ENCODE results near the gene CECR2. TPM values are rescaled to one million over a fixed set of nuclear protein-coding genes. Genes with fewer than 3 reads are reported as not detected.

Gene CECR2
- total RNA-seq, 1 experiment from 2014 or later = 154 TPM

DNA sequence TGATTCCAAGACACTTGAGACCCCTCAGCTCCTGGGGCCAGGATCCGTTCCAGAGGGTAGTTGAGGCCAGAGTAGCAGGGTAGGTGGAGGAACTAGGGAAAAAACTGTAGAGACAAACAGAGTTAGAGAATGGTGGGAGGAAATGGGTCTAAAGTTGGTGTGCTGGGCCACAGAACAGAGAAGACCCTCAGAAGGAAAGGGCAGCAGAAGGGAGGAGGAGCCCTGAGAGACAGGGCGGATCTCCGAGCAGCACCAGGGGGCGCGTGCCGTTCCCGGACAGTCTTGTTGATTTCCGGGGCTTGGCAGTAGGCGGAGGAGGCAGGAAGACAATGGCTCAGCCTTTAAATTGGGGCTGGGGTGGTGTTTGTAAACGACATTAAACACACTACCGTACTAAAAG is 2.4 kb upstream of the CECR2 start:
- Histone ChIP-seq H4K20me1 (ENCODE audit: control insufficient read depth, insufficient read depth, insufficient read length) (no peaks in the 10 kb centered on the region), H3T11ph (ENCODE audit: low read length) (no peak overlapping the region), H3K9me3 (ENCODE audit: control insufficient read depth, low read depth, low read length) (no peaks in the 10 kb centered on the region), H3K27ac (ENCODE audit: insufficient read length, low read depth, low read length) (peak overlapping the region; percentile 71), H3K79me2 (ENCODE audit: insufficient read depth, low read length) (peaks cover 15% of the 10 kb centered on the region; the same call in 1 of the 2 replicates), H2BK120ac (ENCODE audit: low read depth, low read length, poor library complexity, severe bottlenecking) (no peak overlapping the region), H2BK15ac (ENCODE audit: low read depth, low read length) (no peak overlapping the region), H2AFZ (ENCODE audit: low read length) (no peak overlapping the region), H2BK5ac (ENCODE audit: insufficient read length, low read length) (no peak overlapping the region), H3K27me3 (ENCODE audit: insufficient read depth, low read length) (no peaks in the 10 kb centered on the region), H4K5ac (ENCODE audit: insufficient read length, low read depth, low read length) (no peak overlapping the region), H4K8ac (replicated peaks; ENCODE audit: insufficient read length, low read depth, low read length) (no peak overlapping the region), H3K23me2 (ENCODE audit: insufficient read length, low read depth, low read length, poor library complexity, severe bottlenecking) (peaks cover 22% of the 10 kb centered on the region), H3K9ac (ENCODE audit: extremely low read depth, insufficient read length, low read length) (no peak overlapping the region), H3K4ac (ENCODE audit: low read depth, low read length) (no peak overlapping the region), H3K14ac (ENCODE audit: insufficient read depth, low read length) (no peak overlapping the region), H3K23ac (ENCODE audit: insufficient read length, low read depth, low read length) (no peak overlapping the region), H2BK20ac (ENCODE audit: low read depth, low read length, poor library complexity, severe bottlenecking) (no peak overlapping the region), H2BK12ac (ENCODE audit: insufficient read length, low read depth, low read length) (no peak overlapping the region), H3K4me2 (ENCODE audit: insufficient read depth, insufficient read length, low read length) (peak overlapping the region; percentile 98), H3K4me1 (ENCODE audit: insufficient read depth, low read length) (no peaks in the 10 kb centered on the region; the same call in 1 of the 2 replicates), H3K18ac (ENCODE audit: insufficient read length, low read depth, low read length) (no peak overlapping the region), H3K56ac (ENCODE audit: insufficient read length, low read depth, low read length) (no peak overlapping the region), H3K79me1 (ENCODE audit: insufficient read depth, low read depth, low read length, poor library complexity, severe bottlenecking) (no peaks in the 10 kb centered on the region), H4K91ac (ENCODE audit: insufficient read length, low read depth, low read length) (no peak overlapping the region), H2AK5ac (ENCODE audit: insufficient read length, low read length) (no peak overlapping the region)
- no peaks in the 10 kb centered on the region; a peak in 1 of 5 replicates for H3K9me3 Mint-ChIP-seq
- H3K36me3 Mint-ChIP-seq (ENCODE audit: insufficient read depth in 1 of 3, low read depth in 3 of 3) = no peaks in the 10 kb centered on the region; a peak in 1 of 7 replicates
- DNase-seq = peak; percentile 85
- H3K27me3 Mint-ChIP-seq (ENCODE audit: low read depth) = no peaks in the 10 kb centered on the region
- H3K27ac Mint-ChIP-seq = peak overlapping the region; percentile 73 to 99 (median 94); a peak in 6 of 7 replicates
- TF ChIP-seq, protein P1, sequence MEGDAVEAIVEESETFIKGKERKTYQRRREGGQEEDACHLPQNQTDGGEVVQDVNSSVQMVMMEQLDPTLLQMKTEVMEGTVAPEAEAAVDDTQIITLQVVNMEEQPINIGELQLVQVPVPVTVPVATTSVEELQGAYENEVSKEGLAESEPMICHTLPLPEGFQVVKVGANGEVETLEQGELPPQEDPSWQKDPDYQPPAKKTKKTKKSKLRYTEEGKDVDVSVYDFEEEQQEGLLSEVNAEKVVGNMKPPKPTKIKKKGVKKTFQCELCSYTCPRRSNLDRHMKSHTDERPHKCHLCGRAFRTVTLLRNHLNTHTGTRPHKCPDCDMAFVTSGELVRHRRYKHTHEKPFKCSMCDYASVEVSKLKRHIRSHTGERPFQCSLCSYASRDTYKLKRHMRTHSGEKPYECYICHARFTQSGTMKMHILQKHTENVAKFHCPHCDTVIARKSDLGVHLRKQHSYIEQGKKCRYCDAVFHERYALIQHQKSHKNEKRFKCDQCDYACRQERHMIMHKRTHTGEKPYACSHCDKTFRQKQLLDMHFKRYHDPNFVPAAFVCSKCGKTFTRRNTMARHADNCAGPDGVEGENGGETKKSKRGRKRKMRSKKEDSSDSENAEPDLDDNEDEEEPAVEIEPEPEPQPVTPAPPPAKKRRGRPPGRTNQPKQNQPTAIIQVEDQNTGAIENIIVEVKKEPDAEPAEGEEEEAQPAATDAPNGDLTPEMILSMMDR (conservative IDR thresholded peaks at IDR 0.05) = peak; percentile 58; the same call in 2 of the 3 replicates
- peak overlapping the region; percentile 84 to 93 for H3K4me3 Mint-ChIP-seq
- WGBS (ENCODE audit: extremely low coverage, insufficient read length, low lambda C conversion rate) = no CpG with 5 or more reads among the region's 11 CpGs
- H3K4me1 Mint-ChIP-seq = peaks cover 23 to 32% of the 10 kb centered on the region in 2 experiments
